Dendritic cell treated with granulocyte-macrophage colony-stimulating factor and Interleukin-4, amounts not matched to agents 40 ng/mL and 50 ng/mL, for 4 days (primary cell): ENCODE results near the gene RAP1GAP2.

Experiments
- H3K27ac Mint-ChIP-seq: one replicate; pipeline ENCODE4 v1.8.0; 2022; ENCODE audit warnings: mild to moderate bottlenecking, mixed read lengths
- H3K27me3 Mint-ChIP-seq: one replicate; pipeline ENCODE4 v1.8.0; 2022; ENCODE audit warnings: mild to moderate bottlenecking, mixed read lengths
- H3K36me3 Mint-ChIP-seq: one replicate; pipeline ENCODE4 v1.8.0; 2022; ENCODE audit warnings: low read depth, mixed read lengths
- H3K4me1 Mint-ChIP-seq: one replicate; pipeline ENCODE4 v1.8.0; 2022; ENCODE audit warnings: low read depth, mixed read lengths
- H3K4me3 Mint-ChIP-seq: one replicate; pipeline ENCODE4 v1.8.0; 2022; ENCODE audit warnings: mild to moderate bottlenecking, moderate library complexity, mixed read lengths
- H3K9me3 Mint-ChIP-seq: one replicate; pipeline ENCODE4 v1.8.0; 2022; ENCODE audit warnings: mixed read lengths
- intact Hi-C: fragments of 100-400 bp; cut with micrococcal nuclease; formaldehyde crosslinking; loops from one replicate; pipeline ENCODE4 v1.15.0; 2022

Gene RAP1GAP2

DNA sequence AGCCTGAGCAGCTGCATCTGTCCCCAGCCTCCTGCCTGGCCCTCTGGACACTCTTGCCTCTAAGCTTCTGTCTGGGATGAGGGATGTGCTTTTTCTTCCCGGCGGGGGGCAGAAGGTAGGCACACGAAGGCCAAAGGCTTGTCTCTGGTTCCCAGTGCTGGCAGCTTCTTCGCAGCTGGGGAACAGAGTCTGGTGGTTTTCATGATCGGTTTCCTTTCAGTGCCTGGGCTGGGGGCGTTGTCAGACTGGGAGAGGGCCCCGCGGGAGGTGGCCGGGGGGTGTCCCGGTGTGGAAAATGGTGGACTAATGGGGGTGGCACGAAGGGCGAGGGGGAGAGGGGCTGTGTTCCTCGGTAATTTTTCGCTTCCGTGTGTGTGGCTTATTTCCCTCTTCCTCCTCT is 988 bp downstream of the RAP1GAP2 start:
- Mint-ChIP-seq H3K27ac (peak overlapping the region; percentile 73), H3K27me3 (no peaks in the 10 kb centered on the region), H3K4me1 (peaks cover 87% of the 10 kb centered on the region), H3K9me3 (no peaks in the 10 kb centered on the region), H3K36me3 (peaks cover 31% of the 10 kb centered on the region), H3K4me3 (peak overlapping the region; percentile 97)
- intact Hi-C loops, result loop anchor here (10.0 kb wide), 1 partner anchor 138 kb away; no protein-coding TSS in a partner anchor

DNA sequence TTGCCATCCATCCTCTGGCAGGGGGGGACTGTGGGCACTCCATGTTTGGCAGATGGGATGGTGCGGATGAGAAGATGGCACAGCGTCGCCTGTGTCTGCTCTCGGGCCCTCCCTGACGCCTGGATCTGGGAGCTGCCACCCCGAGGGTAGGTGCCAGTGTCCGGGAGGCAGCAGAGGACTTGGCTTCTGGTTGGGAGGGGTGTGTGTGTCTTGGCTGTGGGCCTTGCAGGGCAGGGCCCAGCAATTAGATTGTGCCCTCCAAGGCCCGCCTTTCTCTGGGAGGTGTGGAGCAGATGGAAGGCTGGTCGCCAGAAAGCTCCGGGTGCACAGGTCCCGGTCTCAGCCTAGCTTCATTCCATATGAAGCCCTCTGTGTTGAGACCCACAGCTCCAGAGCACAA is 1.4 kb downstream of the RAP1GAP2 start:
- intact Hi-C loops, result loop anchor here (10.0 kb wide), 1 partner anchor 137 kb away; no protein-coding TSS in a partner anchor
- H3K27ac Mint-ChIP-seq, result peak overlapping the region; percentile 73
- no peaks in the 10 kb centered on the region for H3K9me3 Mint-ChIP-seq
- no peaks in the 10 kb centered on the region for H3K27me3 Mint-ChIP-seq
- H3K4me3 Mint-ChIP-seq, result peak overlapping the region; percentile 97
- peaks cover 35% of the 10 kb centered on the region for H3K36me3 Mint-ChIP-seq
- H3K4me1 Mint-ChIP-seq, result peaks cover 87% of the 10 kb centered on the region

DNA sequence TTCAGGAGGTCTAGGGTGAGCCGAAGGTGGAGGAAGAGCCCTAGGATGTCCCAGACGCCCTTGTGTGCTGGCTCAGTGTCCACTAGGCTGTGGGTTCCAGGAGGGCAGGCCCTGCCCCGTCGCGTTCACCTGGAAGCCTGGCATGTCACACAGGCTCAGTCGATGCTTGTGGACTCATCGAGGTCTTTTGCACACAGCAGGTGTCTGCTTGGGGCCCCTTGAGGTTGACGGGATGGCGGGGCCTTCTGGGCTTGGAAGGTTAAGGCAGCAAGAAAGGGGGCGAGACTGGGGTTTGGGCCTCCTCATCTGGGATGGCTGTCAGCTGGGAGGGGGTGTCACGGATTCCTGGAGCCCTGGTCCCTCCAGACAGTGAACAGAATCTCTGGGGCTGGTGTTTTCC is 1.9 kb downstream of the RAP1GAP2 start:
- peak overlapping the region; percentile 97 for H3K4me3 Mint-ChIP-seq
- peak overlapping the region; percentile 73 for H3K27ac Mint-ChIP-seq
- H3K4me1 Mint-ChIP-seq, result peaks cover 88% of the 10 kb centered on the region
- H3K36me3 Mint-ChIP-seq, result peaks cover 35% of the 10 kb centered on the region
- intact Hi-C loops, result loop anchor here (10.0 kb wide), 1 partner anchor 137 kb away; no protein-coding TSS in a partner anchor
- H3K27me3 Mint-ChIP-seq, result no peaks in the 10 kb centered on the region
- no peaks in the 10 kb centered on the region for H3K9me3 Mint-ChIP-seq

DNA sequence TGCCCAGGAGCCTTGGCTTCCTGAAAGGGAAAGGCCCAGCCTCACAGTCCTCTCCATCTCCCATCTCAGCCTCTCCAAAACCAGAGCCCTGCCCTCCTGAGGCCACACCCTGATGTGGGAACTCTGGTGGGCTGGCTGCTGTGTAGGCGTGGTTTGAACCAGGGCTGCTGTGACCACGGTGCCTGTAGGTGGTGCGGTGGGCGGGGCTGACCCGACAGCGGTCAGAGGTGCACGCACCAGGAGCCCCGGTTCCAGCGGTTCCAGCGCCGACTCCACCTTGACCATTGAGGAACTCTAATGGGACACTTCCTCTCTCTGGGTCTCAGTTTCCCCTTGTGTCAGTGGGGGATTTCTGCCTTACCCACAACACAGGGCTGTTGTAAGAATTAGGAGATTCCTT is 2.4 kb downstream of the RAP1GAP2 start:
- Mint-ChIP-seq H3K4me1 (peaks cover 88% of the 10 kb centered on the region), H3K27ac (peak overlapping the region; percentile 61), H3K27me3 (no peaks in the 10 kb centered on the region), H3K9me3 (no peaks in the 10 kb centered on the region), H3K4me3 (no peak overlapping the region), H3K36me3 (peaks cover 40% of the 10 kb centered on the region)
- intact Hi-C loops, result loop anchor here (10.0 kb wide), 1 partner anchor 136 kb away; no protein-coding TSS in a partner anchor

DNA sequence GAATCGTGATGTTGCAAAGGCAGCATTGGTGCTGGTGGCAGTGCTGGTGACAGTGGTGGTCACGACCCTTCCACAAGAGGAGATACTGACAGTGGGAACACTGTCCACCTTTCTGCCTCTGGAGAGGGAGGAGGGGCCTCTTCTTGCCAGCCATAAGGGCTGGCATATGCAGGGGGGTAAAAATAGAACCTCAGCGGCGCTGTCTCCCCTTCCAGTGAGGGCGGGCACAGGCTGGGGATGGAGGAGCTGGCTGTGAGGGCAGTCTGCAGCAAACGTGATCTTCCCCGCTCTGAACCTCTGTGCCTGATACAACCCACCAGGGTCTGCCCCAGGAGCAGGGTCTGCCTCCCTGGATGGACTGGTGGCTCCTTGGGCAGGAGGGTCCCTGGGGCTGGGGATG is 3.4 kb downstream of the RAP1GAP2 start:
- no peaks in the 10 kb centered on the region for H3K9me3 Mint-ChIP-seq
- H3K27ac Mint-ChIP-seq, result peak overlapping the region; percentile 61
- H3K4me3 Mint-ChIP-seq, result no peak overlapping the region
- H3K27me3 Mint-ChIP-seq, result no peaks in the 10 kb centered on the region
- peaks cover 50% of the 10 kb centered on the region for H3K36me3 Mint-ChIP-seq
- peaks cover 87% of the 10 kb centered on the region for H3K4me1 Mint-ChIP-seq
- intact Hi-C loops, result loop anchor here (10.0 kb wide), 1 partner anchor 135 kb away; no protein-coding TSS in a partner anchor

DNA sequence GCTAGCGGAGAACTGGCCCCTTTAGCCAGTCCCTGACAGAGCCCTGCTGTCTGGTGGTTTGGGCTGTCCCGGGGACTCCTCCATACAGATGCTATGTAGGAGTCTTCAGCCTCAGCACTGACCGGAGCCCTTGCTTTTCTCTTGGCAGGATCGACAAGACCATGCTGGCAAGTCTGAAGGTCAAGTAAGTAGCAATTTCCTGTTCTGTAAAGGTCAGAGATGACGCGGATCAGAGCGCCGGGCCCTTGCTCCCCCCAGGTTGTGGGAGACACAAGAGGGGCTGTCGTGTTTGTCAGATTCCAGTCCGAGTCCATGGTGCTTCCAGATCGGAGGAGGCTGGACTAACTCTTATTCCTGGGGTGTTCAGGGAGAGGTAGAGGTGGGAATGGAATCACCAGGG is 4.1 kb downstream of the RAP1GAP2 start:
- no peak overlapping the region for H3K27ac Mint-ChIP-seq
- peaks cover 80% of the 10 kb centered on the region for H3K4me1 Mint-ChIP-seq
- intact Hi-C loops, result no loop called here
- no peak overlapping the region for H3K4me3 Mint-ChIP-seq
- H3K27me3 Mint-ChIP-seq, result no peaks in the 10 kb centered on the region
- no peaks in the 10 kb centered on the region for H3K9me3 Mint-ChIP-seq
- peaks cover 57% of the 10 kb centered on the region for H3K36me3 Mint-ChIP-seq

DNA sequence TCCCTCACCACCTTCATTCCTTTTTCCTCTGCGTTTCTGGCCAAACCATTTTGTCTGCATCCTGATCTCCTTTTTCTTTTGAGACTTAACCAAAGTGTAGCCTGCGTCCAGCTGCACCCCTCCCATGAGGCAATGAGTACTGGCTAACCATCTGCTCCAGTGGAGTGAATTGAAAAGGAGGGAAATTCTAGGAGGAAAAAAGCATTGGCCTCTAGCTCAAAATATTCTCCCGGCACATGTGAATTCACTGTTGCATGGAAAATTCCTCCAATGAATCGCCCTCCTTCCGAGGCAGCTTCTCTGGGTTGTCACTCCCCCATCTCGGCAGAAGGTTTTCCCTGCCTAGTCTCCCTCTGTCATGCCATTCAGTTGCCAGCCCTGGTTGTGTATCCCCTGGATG is 5.6 kb downstream of the RAP1GAP2 start:
- Mint-ChIP-seq H3K27me3 (no peaks in the 10 kb centered on the region), H3K4me3 (no peak overlapping the region), H3K9me3 (no peaks in the 10 kb centered on the region), H3K27ac (no peak overlapping the region), H3K4me1 (peaks cover 71% of the 10 kb centered on the region), H3K36me3 (peaks cover 55% of the 10 kb centered on the region)
- intact Hi-C loops, result no loop called here

DNA sequence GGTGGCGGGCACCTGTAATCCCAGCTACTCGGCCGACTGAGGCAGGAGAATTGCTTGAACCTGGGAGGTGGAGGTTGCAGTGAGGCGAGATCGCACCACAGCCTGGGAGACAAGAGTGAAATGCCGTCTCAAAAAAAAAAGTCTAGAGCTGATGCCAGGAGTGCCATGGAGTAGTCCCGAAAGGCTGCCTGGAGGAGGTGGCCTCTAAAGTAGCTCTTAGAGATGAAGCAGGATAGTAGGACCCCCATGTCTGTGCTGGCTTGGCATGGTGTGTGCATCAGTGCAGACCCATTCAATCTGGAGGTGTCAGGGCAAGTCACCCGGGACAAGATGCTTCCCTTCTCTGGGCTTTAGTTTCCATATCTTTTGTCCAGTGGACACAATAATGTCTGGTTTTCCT is 6.3 kb downstream of the RAP1GAP2 start:
- intact Hi-C loops, result no loop called here
- H3K27ac Mint-ChIP-seq, result peak overlapping the region; percentile 28
- peaks cover 60% of the 10 kb centered on the region for H3K36me3 Mint-ChIP-seq
- H3K4me3 Mint-ChIP-seq, result no peak overlapping the region
- peaks cover 67% of the 10 kb centered on the region for H3K4me1 Mint-ChIP-seq
- H3K9me3 Mint-ChIP-seq, result no peaks in the 10 kb centered on the region
- no peaks in the 10 kb centered on the region for H3K27me3 Mint-ChIP-seq

DNA sequence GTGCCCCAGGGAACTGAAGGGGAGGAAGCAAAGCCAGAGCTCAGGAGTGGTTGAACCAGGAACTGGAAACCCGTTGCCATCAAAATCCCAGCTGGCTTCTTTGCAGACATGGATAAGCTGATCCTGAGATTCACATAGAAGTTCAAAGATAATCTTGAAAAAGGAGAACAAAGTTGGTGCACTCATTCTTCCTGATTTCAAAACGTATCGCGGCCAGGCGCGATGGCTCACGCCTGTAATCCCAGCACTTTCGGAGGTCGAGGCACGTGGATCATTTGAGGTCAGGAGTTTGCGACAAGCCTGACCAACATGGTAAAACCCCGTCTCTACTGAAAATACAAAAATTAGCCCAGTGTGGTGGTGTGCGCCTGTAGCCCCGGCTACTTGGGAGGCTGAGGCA is 7.1 kb downstream of the RAP1GAP2 start:
- H3K9me3 Mint-ChIP-seq, result no peaks in the 10 kb centered on the region
- peaks cover 67% of the 10 kb centered on the region for H3K4me1 Mint-ChIP-seq
- no peak overlapping the region for H3K4me3 Mint-ChIP-seq
- peak overlapping the region; percentile 28 for H3K27ac Mint-ChIP-seq
- H3K27me3 Mint-ChIP-seq, result no peaks in the 10 kb centered on the region
- intact Hi-C loops, result no loop called here
- peaks cover 68% of the 10 kb centered on the region for H3K36me3 Mint-ChIP-seq

DNA sequence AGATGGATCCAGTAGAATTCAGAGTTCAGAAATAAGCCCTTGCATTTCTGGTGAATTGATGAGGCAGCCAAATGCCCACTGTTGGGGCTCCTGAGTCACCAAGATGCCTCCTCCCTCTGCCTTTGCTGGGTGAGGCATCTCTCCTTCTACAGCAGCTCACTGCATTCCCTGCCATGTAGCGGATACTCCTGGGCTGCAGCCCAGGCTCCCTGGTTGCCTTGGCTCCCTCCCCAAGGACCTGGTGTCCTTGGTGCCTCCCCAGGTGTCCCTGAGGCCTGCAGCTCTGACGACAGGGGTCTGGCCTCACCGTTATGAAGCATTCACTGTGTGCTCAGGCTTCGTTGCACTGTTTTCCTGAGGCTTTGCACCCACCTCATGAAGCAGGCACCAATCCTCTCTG is 7.7 kb downstream of the RAP1GAP2 start:
- no peaks in the 10 kb centered on the region for H3K27me3 Mint-ChIP-seq
- H3K9me3 Mint-ChIP-seq, result no peaks in the 10 kb centered on the region
- H3K27ac Mint-ChIP-seq, result no peak overlapping the region
- intact Hi-C loops, result no loop called here
- peaks cover 67% of the 10 kb centered on the region for H3K4me1 Mint-ChIP-seq
- no peak overlapping the region for H3K4me3 Mint-ChIP-seq
- peaks cover 74% of the 10 kb centered on the region for H3K36me3 Mint-ChIP-seq

DNA sequence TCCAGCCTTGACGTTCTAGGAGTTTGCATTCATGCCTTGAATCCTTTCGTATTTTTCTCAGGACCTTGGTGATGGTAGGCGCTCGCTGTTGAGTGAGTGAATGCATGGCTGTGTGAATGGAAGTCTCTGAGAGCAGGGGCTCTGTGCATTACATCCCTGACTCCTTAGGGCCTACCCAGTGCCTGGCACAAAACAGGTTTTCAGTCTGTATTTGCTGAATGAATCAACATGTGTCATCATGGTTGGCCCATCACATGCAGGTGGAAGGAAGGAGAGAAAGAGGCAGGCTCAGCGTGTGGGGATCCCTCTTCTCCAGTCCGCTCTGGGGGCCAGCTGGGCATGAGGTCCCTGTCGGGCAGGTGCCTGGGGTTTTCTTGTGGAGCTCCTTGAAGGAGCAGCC is 8.7 kb downstream of the RAP1GAP2 start:
- Mint-ChIP-seq H3K36me3 (peaks cover 81% of the 10 kb centered on the region), H3K4me3 (no peak overlapping the region), H3K9me3 (no peaks in the 10 kb centered on the region), H3K27me3 (no peaks in the 10 kb centered on the region), H3K27ac (no peak overlapping the region), H3K4me1 (peaks cover 63% of the 10 kb centered on the region)
- intact Hi-C loops, result no loop called here

DNA sequence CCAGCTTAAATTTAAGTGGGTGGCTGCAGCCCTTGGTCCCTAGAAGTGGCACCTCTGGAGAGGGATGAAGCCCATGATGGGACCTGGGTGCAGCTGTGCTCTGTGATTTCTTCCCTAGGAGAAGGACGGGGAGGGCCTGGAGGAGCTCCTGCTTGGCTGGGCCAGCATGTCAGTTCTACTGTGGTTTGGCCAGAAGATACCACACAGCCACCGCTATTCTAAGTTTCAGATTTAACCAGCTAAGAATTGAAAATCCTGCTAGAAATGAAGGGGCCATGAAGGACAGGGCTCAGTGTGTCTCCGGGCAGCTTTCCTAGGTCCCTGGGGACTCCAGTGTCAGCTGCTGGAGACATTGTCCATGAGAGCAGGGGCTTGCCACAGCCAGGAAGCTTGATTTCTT is 9.7 kb downstream of the RAP1GAP2 start:
- Mint-ChIP-seq H3K9me3 (no peaks in the 10 kb centered on the region), H3K36me3 (peaks cover 71% of the 10 kb centered on the region), H3K27me3 (no peaks in the 10 kb centered on the region), H3K4me1 (peaks cover 61% of the 10 kb centered on the region), H3K4me3 (no peak overlapping the region), H3K27ac (no peak overlapping the region)
- intact Hi-C loops, result no loop called here

DNA sequence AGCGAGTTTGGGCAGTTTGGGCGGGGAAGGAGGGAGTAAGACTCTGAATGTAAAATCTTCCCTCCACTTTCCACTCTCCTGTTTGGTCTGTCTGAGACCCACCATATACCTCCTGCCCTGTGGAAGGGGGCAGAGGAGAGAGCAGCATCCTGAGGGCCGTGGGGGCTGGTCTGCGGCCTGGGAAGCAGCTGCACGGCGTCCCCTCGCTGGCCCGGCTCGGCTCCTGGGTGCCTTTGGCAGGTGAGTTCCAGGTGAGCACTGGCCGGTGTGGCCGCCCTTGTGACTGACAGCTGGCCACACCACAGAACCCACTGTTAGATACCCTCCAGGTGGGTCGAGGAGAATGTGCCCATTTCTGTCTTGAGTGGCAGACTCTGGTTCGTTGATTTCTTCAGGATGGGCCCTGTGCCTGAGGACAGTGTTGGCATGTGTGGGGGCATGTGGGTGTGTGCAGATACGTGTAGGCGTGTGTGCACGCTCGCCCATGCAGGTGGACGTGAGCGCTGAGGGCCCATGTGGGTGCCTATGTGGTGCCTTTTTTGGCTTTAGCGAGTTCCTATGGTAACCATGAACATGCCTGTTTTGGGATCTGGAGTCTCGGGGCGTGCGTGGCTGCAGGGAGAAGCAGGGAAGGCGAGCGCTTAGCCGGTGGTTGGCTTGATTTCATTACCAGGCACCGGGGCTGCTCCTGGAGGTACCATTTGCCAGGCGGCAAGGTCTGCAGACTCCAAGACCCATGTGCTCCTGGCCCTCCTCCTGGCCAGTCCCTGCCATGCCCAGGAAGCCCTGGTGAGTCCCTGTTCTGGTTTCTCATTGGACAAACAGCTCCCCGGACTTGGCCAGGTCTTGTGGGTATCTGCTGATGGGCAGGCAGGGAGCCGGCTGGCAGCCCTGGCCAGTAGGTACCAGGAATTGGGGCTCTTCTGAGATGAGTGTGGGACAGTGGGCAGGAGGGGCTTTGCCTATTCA is 12.4 kb downstream of the RAP1GAP2 start:
- no peaks in the 10 kb centered on the region for H3K27me3 Mint-ChIP-seq
- peaks cover 53% of the 10 kb centered on the region for H3K36me3 Mint-ChIP-seq
- H3K4me3 Mint-ChIP-seq, result no peak overlapping the region
- no peaks in the 10 kb centered on the region for H3K9me3 Mint-ChIP-seq
- H3K4me1 Mint-ChIP-seq, result peaks cover 60% of the 10 kb centered on the region
- intact Hi-C loops, result no loop called here
- H3K27ac Mint-ChIP-seq, result no peak overlapping the region

DNA sequence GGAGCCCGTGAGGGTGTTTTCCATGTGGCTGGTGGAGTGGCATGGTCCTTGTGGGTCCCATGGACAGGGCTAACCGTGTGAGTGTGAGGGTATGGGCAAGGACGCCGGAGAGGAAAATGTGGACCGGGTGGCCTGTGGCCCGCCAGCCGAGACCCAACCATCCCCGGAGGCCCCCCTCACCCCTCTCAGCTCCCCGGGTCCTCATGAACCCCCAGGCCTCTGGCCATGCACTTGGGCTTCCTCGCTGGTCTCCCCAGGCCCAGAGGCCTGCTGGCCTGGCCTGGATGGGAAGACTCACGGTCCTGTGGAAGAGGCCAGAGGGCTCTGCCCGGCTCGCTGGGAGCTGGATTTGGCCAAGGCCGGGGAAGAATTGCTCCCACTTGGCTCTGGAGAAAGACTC is 13.1 kb downstream of the RAP1GAP2 start:
- Mint-ChIP-seq H3K27ac (no peak overlapping the region), H3K4me3 (no peak overlapping the region), H3K4me1 (peaks cover 60% of the 10 kb centered on the region), H3K27me3 (no peaks in the 10 kb centered on the region), H3K36me3 (peaks cover 46% of the 10 kb centered on the region), H3K9me3 (no peaks in the 10 kb centered on the region)
- intact Hi-C loops, result no loop called here
